H9 (cell line): ENCODE measurements around the gene UBE2Q2. TPM values are rescaled to one million over a fixed set of nuclear protein-coding genes. Genes with fewer than 3 reads are reported as not detected.

Experiments used
- DNase-seq: peaks from one replicate; pipeline ENCODE4 v3.0.0-alpha.2; 2017
- H2AFZ ChIP-seq: one replicate; pipeline ENCODE4 v1.6.1; 2013; ENCODE audit warnings: mild to moderate bottlenecking, low read length, control low read depth, moderate library complexity
- H2AK5ac ChIP-seq: 2 replicates; pipeline ENCODE4 v1.6.1; 2013; ENCODE audit warnings: low read length, control low read depth, mixed read lengths; ENCODE audit not compliant: insufficient read length
- H2BK120ac ChIP-seq: one replicate; pipeline ENCODE4 v1.6.1; 2013; ENCODE audit warnings: low read depth, mild to moderate bottlenecking, low read length, control low read depth, inconsistent platforms; ENCODE audit not compliant: poor library complexity, severe bottlenecking
- H2BK12ac ChIP-seq: 2 replicates; pipeline ENCODE4 v1.6.1; 2013; ENCODE audit warnings: low read length, control low read depth, mixed read lengths, low read depth; ENCODE audit not compliant: insufficient read length
- H2BK15ac ChIP-seq: 2 replicates; pipeline ENCODE4 v1.6.1; 2013; ENCODE audit warnings: low read depth, low read length, control low read depth
- H2BK20ac ChIP-seq: one replicate; pipeline ENCODE4 v1.6.1; 2013; ENCODE audit warnings: low read depth, mild to moderate bottlenecking, low read length, control low read depth, inconsistent platforms; ENCODE audit not compliant: poor library complexity, severe bottlenecking
- H2BK5ac ChIP-seq: 2 replicates; pipeline ENCODE4 v1.6.1; 2013; ENCODE audit warnings: low read length, control low read depth, mixed read lengths; ENCODE audit not compliant: insufficient read length
- H3K14ac ChIP-seq: 2 replicates; pipeline ENCODE4 v1.6.1; 2013; ENCODE audit warnings: low read length, control low read depth; ENCODE audit not compliant: insufficient read depth
- H3K18ac ChIP-seq: 2 replicates; pipeline ENCODE4 v1.6.1; 2013; ENCODE audit warnings: low read depth, mild to moderate bottlenecking, mixed read lengths, low read length, control low read depth; ENCODE audit not compliant: insufficient read length
- H3K23ac ChIP-seq: 2 replicates; pipeline ENCODE4 v1.6.1; 2013; ENCODE audit warnings: low read length, control low read depth, mixed read lengths, low read depth; ENCODE audit not compliant: insufficient read length
- H3K23me2 ChIP-seq: 2 replicates; pipeline ENCODE4 v1.6.1; 2013; ENCODE audit warnings: low read depth, mild to moderate bottlenecking, mixed read lengths, low read length, control low read depth; ENCODE audit not compliant: insufficient read length, poor library complexity, severe bottlenecking
- H3K27ac ChIP-seq: 2 replicates; pipeline ENCODE4 v1.5.1; 2013; ENCODE audit warnings: low read length, control low read depth, mixed read lengths, low read depth; ENCODE audit not compliant: insufficient read length
- H3K27me3 ChIP-seq: 2 replicates; pipeline ENCODE4 v1.6.1; 2013; ENCODE audit warnings: low read length, control low read depth, inconsistent platforms; ENCODE audit not compliant: insufficient read depth
- H3K4ac ChIP-seq: 2 replicates; pipeline ENCODE4 v1.6.1; 2013; ENCODE audit warnings: low read depth, mild to moderate bottlenecking, control low read depth, inconsistent platforms, low read length, moderate library complexity
- H3K4me1 ChIP-seq: 2 replicates; pipeline ENCODE4 v1.6.1; 2013; ENCODE audit warnings: low read length, control low read depth, inconsistent platforms; ENCODE audit not compliant: insufficient read depth
- H3K4me2 ChIP-seq: 2 replicates; pipeline ENCODE4 v1.6.1; 2013; ENCODE audit warnings: low read length, control low read depth, mixed read lengths; ENCODE audit not compliant: insufficient read length, insufficient read depth
- H3K56ac ChIP-seq: 2 replicates; pipeline ENCODE4 v1.6.1; 2013; ENCODE audit warnings: low read depth, mild to moderate bottlenecking, mixed read lengths, low read length, control low read depth; ENCODE audit not compliant: insufficient read length
- H3K79me1 ChIP-seq: 2 replicates; pipeline ENCODE4 v1.6.1; 2013; ENCODE audit warnings: low read depth, mild to moderate bottlenecking, moderate library complexity, low read length, control low read depth, inconsistent platforms; ENCODE audit not compliant: insufficient read depth, poor library complexity, severe bottlenecking
- H3K79me2 ChIP-seq: 2 replicates; pipeline ENCODE4 v1.6.1; 2013; ENCODE audit warnings: low read length, control low read depth, inconsistent platforms; ENCODE audit not compliant: insufficient read depth
- H3K9ac ChIP-seq: 2 replicates; pipeline ENCODE4 v1.6.1; 2013; ENCODE audit warnings: low read length, control low read depth, mixed read lengths; ENCODE audit not compliant: insufficient read length; ENCODE audit errors: extremely low read depth
- H3K9me3 ChIP-seq: one replicate; pipeline ENCODE4 v1.6.1; 2013; ENCODE audit warnings: low read depth, low read length, inconsistent platforms; ENCODE audit not compliant: control insufficient read depth
- H3T11ph ChIP-seq: one replicate; pipeline ENCODE4 v1.6.1; 2013; ENCODE audit warnings: mild to moderate bottlenecking, low read length, control low read depth, inconsistent platforms
- H4K20me1 ChIP-seq: one replicate; pipeline ENCODE4 v1.6.1; 2013; ENCODE audit not compliant: control insufficient read depth, insufficient read length, insufficient read depth
- H4K5ac ChIP-seq: 2 replicates; pipeline ENCODE4 v1.6.1; 2013; ENCODE audit warnings: low read depth, mild to moderate bottlenecking, mixed read lengths, low read length, control low read depth; ENCODE audit not compliant: insufficient read length
- H4K8ac ChIP-seq: replicated peaks from 2 replicates; pipeline ENCODE4 v1.6.1; 2013; ENCODE audit warnings: low read length, control low read depth, mixed read lengths, low read depth; ENCODE audit not compliant: insufficient read length
- H4K91ac ChIP-seq: 2 replicates; pipeline ENCODE4 v1.6.1; 2013; ENCODE audit warnings: low read depth, mild to moderate bottlenecking, moderate library complexity, mixed read lengths, low read length, control low read depth; ENCODE audit not compliant: insufficient read length
- H3K27ac Mint-ChIP-seq, 3 experiments: 2 replicates in 2 of 3; 3 replicates in 1 of 3; pipeline ENCODE4 v1.8.0; 2020 to 2021; ENCODE audit warnings: mixed read lengths in 3 of 3, mild to moderate bottlenecking in 1 of 3, moderate library complexity in 1 of 3
- H3K27me3 Mint-ChIP-seq: 2 replicates; pipeline ENCODE4 v1.8.0; 2021; ENCODE audit warnings: low read depth, mild to moderate bottlenecking, moderate library complexity, mixed read lengths
- H3K36me3 Mint-ChIP-seq, 3 experiments: 2 replicates in 2 of 3; 3 replicates in 1 of 3; pipeline ENCODE4 v1.8.0; 2020 to 2021; ENCODE audit warnings: low read depth in 3 of 3, mixed read lengths in 3 of 3; ENCODE audit not compliant: insufficient read depth in 1 of 3
- H3K4me1 Mint-ChIP-seq, 2 experiments: 2 replicates each; pipeline ENCODE4 v1.8.0; 2020; ENCODE audit warnings: mixed read lengths in 2 of 2
- H3K4me3 Mint-ChIP-seq, 2 experiments: 2 replicates in 1 of 2; 3 replicates in 1 of 2; pipeline ENCODE4 v1.8.0; 2020 to 2021; ENCODE audit warnings: mild to moderate bottlenecking in 2 of 2, mixed read lengths in 2 of 2, moderate library complexity in 1 of 2
- H3K9me3 Mint-ChIP-seq, 2 experiments: 2 replicates in 1 of 2; 3 replicates in 1 of 2; pipeline ENCODE4 v1.8.0; 2020; ENCODE audit warnings: mild to moderate bottlenecking in 2 of 2, mixed read lengths in 2 of 2, moderate library complexity in 1 of 2
- WGBS: extraction: QIAGEN DNeasy Blood & Tissue Kit; methylation state at CpG from one replicate; pipeline ENCODE4 v1.1.7; 2013; ENCODE audit warnings: missing lambda C conversion rate, low lambda C conversion rate, mixed read lengths; ENCODE audit not compliant: insufficient read length; ENCODE audit errors: extremely low coverage; 5-methylcytosine and 5-hydroxymethylcytosine counted together
- total RNA-seq: library from RNA; stranded (reverse); gene quantifications from 2 replicates; pipeline ENCODE4 v1.2.1, GENCODE V29; 2021
- TF ChIP-seq, protein P1 (sequence below): fragments of 200-600 bp; sonication (generic); conservative IDR thresholded peaks from 3 replicates; pipeline ENCODE4 v1.8.0; 2021; ENCODE audit warnings: antibody characterized with exemption, mild to moderate bottlenecking

Gene UBE2Q2
- total RNA-seq, 1 experiment from 2014 or later = 29.6 TPM

DNA sequence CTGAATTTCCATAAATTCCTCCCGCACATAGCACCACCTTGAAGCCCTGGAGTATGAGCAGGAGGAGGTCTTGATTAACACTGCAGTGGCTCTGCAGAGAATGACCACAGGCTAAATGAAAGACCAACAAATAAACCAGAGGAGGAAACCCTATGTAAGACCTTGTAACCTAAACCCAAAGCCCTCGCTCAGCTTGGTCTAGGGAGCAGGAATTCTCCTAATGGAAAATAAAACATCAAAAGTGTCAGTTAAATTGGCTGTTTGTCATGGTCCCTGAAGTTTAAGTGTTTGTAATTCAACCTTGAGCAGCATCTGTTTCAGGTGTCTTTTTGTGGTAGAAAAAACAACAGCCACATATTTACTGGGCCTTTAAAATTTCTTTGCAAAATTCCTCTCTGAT lies 9.2 kb upstream of the UBE2Q2 start:
- no peak overlapping the region for H4K5ac ChIP-seq
- no peaks in the 10 kb centered on the region for H3K4me1 ChIP-seq
- H3K9me3 ChIP-seq = no peaks in the 10 kb centered on the region
- H3K79me2 ChIP-seq = no peaks in the 10 kb centered on the region
- no peak overlapping the region for H3K23ac ChIP-seq
- no peaks in the 10 kb centered on the region for H3K27me3 Mint-ChIP-seq
- H3K27ac ChIP-seq = no peak overlapping the region
- no peak overlapping the region for H4K8ac ChIP-seq
- H2AK5ac ChIP-seq = no peak overlapping the region
- no peaks in the 10 kb centered on the region for H3K79me1 ChIP-seq
- H3K4me2 ChIP-seq = no peak overlapping the region
- H3K9me3 Mint-ChIP-seq = no peaks in the 10 kb centered on the region
- H3K9ac ChIP-seq = no peak overlapping the region
- no peak for DNase-seq
- H2BK15ac ChIP-seq = no peak overlapping the region
- no peak overlapping the region for H3T11ph ChIP-seq
- H4K91ac ChIP-seq = no peak overlapping the region
- no peaks in the 10 kb centered on the region for H4K20me1 ChIP-seq
- H2AFZ ChIP-seq = no peak overlapping the region
- H2BK120ac ChIP-seq = no peak overlapping the region
- no peaks in the 10 kb centered on the region for H3K23me2 ChIP-seq
- H2BK5ac ChIP-seq = no peak overlapping the region
- WGBS = no CpG with 5 or more reads among the region's 2 CpGs
- H2BK12ac ChIP-seq = no peak overlapping the region
- H3K4ac ChIP-seq = no peak overlapping the region
- no peak overlapping the region for H3K14ac ChIP-seq
- no peaks in the 10 kb centered on the region for H3K27me3 ChIP-seq
- TF ChIP-seq, protein P1, sequence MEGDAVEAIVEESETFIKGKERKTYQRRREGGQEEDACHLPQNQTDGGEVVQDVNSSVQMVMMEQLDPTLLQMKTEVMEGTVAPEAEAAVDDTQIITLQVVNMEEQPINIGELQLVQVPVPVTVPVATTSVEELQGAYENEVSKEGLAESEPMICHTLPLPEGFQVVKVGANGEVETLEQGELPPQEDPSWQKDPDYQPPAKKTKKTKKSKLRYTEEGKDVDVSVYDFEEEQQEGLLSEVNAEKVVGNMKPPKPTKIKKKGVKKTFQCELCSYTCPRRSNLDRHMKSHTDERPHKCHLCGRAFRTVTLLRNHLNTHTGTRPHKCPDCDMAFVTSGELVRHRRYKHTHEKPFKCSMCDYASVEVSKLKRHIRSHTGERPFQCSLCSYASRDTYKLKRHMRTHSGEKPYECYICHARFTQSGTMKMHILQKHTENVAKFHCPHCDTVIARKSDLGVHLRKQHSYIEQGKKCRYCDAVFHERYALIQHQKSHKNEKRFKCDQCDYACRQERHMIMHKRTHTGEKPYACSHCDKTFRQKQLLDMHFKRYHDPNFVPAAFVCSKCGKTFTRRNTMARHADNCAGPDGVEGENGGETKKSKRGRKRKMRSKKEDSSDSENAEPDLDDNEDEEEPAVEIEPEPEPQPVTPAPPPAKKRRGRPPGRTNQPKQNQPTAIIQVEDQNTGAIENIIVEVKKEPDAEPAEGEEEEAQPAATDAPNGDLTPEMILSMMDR = no peak
- H3K27ac Mint-ChIP-seq = no peak overlapping the region; a peak in 1 of 7 replicates
- peaks cover 22 to 23% of the 10 kb centered on the region in 2 experiments for H3K4me1 Mint-ChIP-seq
- no peak overlapping the region for H3K4me3 Mint-ChIP-seq
- H3K18ac ChIP-seq = no peak overlapping the region
- H3K56ac ChIP-seq = no peak overlapping the region
- H2BK20ac ChIP-seq = no peak overlapping the region
- no peaks in the 10 kb centered on the region for H3K36me3 Mint-ChIP-seq
